ENCODE data around the gene TMCC3.

DNA sequence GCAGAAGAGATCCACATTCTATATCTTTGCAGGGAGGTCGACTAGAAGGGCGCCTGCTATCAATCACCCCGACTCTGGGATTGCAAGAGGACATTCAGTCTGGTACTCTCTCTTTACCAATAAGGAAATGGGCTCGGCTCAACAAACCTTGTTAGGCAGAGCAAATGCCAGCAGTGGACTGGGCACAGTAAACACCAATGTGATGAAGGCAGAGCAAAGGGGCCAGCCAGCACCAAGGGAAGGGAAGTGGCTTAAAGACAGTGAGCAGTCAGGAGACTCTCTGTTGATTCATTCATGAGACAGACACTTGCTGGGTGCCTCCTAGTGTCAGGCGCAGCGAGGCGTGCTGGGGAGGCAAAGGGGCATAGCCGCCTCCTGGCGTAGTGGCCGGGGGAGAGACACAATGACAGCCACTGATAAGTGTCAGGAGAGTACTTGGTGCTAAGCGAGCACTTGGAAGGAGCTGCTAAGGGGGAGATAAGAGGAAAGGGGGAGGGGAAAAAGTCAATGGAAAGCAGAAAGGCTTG is 34.1 kb downstream of the TMCC3 start:
- TF ChIP-seq ZNF408 (CRISPR knock-in tag; IDR thresholded peaks at IDR 0.05; ENCODE audit: low read depth) (no peak), CC2D1A (IDR thresholded peaks at IDR 0.05) (peak; percentile 68; the same call in 1 of the 2 replicates), FOS (IDR thresholded peaks at IDR 0.05; ENCODE audit: extremely low read depth, insufficient read length) (no peak), MXI1 (IDR thresholded peaks at IDR 0.05; ENCODE audit: low read depth, low read length) (no peak)

All from K562 (cell line).